Measurements from ENCODE around the gene ZFAND3.

ZFAND3 gene

DNA sequence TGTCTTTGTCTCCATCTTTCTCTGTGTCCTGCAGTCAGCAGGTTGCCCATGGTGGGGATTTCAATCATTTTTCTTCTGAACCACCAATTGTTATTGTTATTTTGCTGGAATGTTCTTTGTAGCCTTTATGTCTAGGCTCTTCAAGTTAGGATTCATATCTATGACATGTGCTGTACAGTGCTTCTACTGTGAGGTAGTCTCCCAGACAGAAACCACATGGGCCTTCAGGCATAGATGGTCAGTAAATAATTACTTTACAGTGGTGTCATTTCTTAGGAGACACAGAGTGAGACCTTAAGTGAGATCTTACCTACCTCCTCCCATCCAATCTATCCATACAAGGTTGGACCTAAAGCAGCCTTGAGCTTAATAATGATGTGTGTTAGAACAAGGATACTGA, 265.5 kb downstream of the ZFAND3 start:
- H3K27me3 ChIP-seq (ENCODE audit: insufficient read depth, low read depth, severe bottlenecking): no peaks in the 10 kb centered on the region
- DNase-seq: no peak
- no peaks in the 10 kb centered on the region for H3K9me3 ChIP-seq (ENCODE audit: severe bottlenecking)
- H3K36me3 ChIP-seq: peaks cover 3% of the 10 kb centered on the region
- no peak overlapping the region for H3K4me3 ChIP-seq (ENCODE audit: low read depth, low read length)
- TF ChIP-seq, protein P1, sequence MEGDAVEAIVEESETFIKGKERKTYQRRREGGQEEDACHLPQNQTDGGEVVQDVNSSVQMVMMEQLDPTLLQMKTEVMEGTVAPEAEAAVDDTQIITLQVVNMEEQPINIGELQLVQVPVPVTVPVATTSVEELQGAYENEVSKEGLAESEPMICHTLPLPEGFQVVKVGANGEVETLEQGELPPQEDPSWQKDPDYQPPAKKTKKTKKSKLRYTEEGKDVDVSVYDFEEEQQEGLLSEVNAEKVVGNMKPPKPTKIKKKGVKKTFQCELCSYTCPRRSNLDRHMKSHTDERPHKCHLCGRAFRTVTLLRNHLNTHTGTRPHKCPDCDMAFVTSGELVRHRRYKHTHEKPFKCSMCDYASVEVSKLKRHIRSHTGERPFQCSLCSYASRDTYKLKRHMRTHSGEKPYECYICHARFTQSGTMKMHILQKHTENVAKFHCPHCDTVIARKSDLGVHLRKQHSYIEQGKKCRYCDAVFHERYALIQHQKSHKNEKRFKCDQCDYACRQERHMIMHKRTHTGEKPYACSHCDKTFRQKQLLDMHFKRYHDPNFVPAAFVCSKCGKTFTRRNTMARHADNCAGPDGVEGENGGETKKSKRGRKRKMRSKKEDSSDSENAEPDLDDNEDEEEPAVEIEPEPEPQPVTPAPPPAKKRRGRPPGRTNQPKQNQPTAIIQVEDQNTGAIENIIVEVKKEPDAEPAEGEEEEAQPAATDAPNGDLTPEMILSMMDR (IDR thresholded peaks at IDR 0.05; ENCODE audit: low read depth, low read length): no peak
- no peak overlapping the region for H3K27ac ChIP-seq

DNA sequence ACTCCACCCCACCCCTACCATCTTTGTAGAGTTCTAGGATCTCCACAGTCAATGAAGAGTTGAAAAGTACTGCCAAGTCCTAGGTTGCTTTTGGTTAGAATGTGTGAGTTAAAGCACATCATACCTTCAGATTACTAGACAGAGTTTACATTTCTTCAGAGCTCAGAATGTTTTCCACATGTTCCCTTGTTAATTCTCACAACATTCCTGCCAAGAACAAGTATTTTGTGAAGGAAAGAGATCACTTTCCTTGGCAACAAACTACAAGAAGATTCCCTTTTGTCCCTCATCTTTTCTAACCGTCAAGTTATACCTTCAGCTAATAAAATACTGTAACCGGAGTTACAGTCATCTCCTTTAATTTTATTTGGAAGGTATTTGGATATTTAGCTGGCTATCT, 266.8 kb downstream of the ZFAND3 start:
- no peak for DNase-seq
- peaks cover 3% of the 10 kb centered on the region for H3K36me3 ChIP-seq

DNA sequence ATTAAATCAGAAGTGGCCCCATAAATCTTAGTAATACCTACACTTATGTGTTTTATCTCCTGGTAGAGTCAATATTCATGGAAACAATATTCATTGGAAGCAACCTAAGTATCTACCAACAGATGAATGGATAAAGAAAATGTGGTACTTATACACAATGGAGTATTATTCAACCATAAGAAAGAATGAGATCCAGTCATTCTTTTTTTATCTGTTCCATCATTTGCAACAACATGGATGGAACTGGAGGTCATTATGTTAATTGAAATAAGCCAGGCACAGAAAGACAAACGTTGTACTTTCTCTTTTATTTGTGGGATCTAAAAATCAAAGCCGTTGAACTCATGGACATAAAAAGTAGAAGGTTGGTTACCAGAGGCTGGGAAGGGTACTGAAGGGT, 268.5 kb downstream of the ZFAND3 start:
- H3K36me3 ChIP-seq: peaks cover 3% of the 10 kb centered on the region
- no peak for DNase-seq
- no peaks in the 10 kb centered on the region for H3K9me3 ChIP-seq (ENCODE audit: severe bottlenecking)
- H3K4me3 ChIP-seq (ENCODE audit: low read depth, low read length): no peak overlapping the region
- no peak overlapping the region for H3K27ac ChIP-seq
- H3K27me3 ChIP-seq (ENCODE audit: insufficient read depth, low read depth, severe bottlenecking): no peaks in the 10 kb centered on the region
- TF ChIP-seq, protein P1 (IDR thresholded peaks at IDR 0.05; ENCODE audit: low read depth, low read length): no peak

More for the DNA sequence above, 266.8 kb downstream of the ZFAND3 start:
- TF ChIP-seq, protein P1 (IDR thresholded peaks at IDR 0.05; ENCODE audit: low read depth, low read length): no peak
- no peak overlapping the region for H3K27ac ChIP-seq
- H3K27me3 ChIP-seq (ENCODE audit: insufficient read depth, low read depth, severe bottlenecking): no peaks in the 10 kb centered on the region
- no peaks in the 10 kb centered on the region for H3K9me3 ChIP-seq (ENCODE audit: severe bottlenecking)
- no peak overlapping the region for H3K4me3 ChIP-seq (ENCODE audit: low read depth, low read length)

DNA sequence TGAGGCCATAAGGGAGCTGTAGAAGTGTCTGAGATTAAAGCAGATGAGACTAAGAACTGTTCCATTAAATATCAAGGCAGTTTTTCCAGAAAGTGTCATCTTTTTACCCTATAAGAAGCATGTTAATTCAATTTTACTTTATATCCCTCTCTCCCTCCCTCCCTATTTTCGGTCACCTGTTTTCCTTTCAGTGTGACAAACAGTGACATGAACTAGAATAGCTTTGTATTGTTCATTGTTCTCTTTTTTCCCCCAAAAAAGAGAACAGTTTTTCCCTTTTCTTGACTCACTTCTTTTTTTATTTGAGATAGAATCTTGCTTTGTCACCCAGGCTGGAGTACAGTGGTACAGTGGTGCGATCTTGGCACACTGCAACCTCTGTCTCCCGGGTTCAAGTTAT, 269.3 kb downstream of the ZFAND3 start:
- peaks cover 3% of the 10 kb centered on the region for H3K36me3 ChIP-seq
- H3K27me3 ChIP-seq (ENCODE audit: insufficient read depth, low read depth, severe bottlenecking): no peaks in the 10 kb centered on the region
- no peak for DNase-seq
- no peak overlapping the region for H3K4me3 ChIP-seq (ENCODE audit: low read depth, low read length)
- no peaks in the 10 kb centered on the region for H3K9me3 ChIP-seq (ENCODE audit: severe bottlenecking)
- TF ChIP-seq, protein P1 (IDR thresholded peaks at IDR 0.05; ENCODE audit: low read depth, low read length): no peak
- no peak overlapping the region for H3K27ac ChIP-seq

DNA sequence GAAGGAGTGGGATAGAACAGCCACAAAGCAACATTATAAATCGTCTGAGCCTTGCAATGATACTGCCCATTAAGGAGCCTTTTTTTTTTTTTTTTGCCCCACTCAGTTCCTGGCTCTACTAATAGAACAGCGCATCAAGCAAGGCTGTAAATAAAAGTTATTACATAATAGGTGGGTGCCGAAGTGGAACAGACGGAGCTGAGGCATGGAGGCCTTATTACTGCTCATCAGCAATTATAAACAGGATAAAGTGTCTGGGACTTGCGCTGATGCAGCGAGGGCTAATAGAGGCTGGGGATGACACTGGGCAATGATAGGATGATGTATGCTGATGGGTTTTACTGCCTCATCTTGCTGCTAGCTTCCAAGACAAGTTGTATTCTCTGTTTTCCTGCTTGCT, 272.1 kb downstream of the ZFAND3 start:
- Histone ChIP-seq H3K27me3 (ENCODE audit: insufficient read depth, low read depth, severe bottlenecking) (no peaks in the 10 kb centered on the region), H3K27ac (no peak overlapping the region), H3K36me3 (0 out of 2 replicates have a peak, but pooled peaks cover 3% of the 10 kb centered on the region), H3K4me3 (ENCODE audit: low read depth, low read length) (no peak overlapping the region), H3K9me3 (ENCODE audit: severe bottlenecking) (no peaks in the 10 kb centered on the region)
- no peak for DNase-seq
- TF ChIP-seq, protein P1 (IDR thresholded peaks at IDR 0.05; ENCODE audit: low read depth, low read length): no peak

DNA sequence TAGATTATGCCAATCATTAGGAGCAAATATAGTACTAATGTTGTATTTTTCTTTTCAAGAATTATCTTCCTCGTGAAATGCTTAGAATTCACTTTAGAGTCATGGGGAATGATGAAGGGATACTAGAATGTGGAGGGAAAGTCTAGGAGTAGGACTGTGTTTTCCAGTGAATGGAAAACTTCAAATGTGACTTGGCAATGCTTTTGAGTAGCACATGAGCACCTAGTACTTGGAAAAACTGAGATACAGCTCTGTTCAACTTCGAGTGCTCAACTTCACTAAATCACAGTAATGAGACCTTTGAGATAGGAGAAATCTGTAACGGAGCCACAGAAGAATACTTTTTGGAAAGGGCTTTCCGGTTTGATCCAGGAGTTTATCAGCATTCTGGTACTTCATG, 272.9 kb downstream of the ZFAND3 start:
- H3K9me3 ChIP-seq (ENCODE audit: severe bottlenecking): no peaks in the 10 kb centered on the region
- no peaks in the 10 kb centered on the region for H3K27me3 ChIP-seq (ENCODE audit: insufficient read depth, low read depth, severe bottlenecking)
- 0 out of 2 replicates have a peak, but pooled peaks cover 3% of the 10 kb centered on the region for H3K36me3 ChIP-seq
- no peak overlapping the region for H3K4me3 ChIP-seq (ENCODE audit: low read depth, low read length)
- no peak for DNase-seq
- H3K27ac ChIP-seq: no peak overlapping the region
- TF ChIP-seq, protein P1 (IDR thresholded peaks at IDR 0.05; ENCODE audit: low read depth, low read length): no peak

Measured in WERI-Rb-1 (cell line).